ENCODE measurements around the gene RNF187. TPM values are rescaled to one million over a fixed set of nuclear protein-coding genes. Genes with fewer than 3 reads are reported as not detected.

RNF187 gene
- total RNA-seq, 4 donors from 2014 or later: 12.9 to 33.7 (median 24.7) TPM

DNA sequence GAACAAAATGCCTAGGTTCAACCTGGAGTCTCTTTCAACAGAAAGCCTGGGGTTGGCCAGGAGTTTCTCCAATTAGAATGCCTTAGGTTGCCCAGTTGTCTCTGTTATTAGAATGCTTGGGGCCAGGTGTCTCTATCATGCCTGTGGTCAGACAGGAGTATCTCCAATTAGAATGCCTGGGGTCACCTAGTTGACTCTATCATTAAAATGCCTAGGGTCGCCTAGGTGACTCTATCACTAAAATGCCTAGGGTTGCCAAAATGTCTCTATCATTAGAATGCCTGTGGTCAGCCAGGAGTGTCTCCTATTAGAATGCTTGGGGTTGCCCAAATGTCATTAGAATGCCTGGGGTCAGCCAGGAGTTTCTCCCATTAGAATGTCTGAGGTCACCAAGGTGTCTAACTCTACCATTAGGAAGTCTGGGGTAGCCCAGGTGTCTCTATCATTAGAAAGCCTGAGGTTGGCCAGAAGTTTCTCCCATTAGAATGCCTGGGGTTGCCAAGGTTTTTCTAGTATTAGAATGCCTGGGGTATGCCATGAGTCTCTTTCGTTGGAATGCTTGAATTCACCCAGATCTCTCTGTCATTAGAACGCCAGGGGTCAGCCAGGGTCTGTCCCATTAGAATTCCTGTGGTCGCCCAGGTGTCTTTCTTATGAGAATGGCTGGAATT is 57.9 kb downstream of the RNF187 start:
- TF ChIP-seq, protein P1, sequence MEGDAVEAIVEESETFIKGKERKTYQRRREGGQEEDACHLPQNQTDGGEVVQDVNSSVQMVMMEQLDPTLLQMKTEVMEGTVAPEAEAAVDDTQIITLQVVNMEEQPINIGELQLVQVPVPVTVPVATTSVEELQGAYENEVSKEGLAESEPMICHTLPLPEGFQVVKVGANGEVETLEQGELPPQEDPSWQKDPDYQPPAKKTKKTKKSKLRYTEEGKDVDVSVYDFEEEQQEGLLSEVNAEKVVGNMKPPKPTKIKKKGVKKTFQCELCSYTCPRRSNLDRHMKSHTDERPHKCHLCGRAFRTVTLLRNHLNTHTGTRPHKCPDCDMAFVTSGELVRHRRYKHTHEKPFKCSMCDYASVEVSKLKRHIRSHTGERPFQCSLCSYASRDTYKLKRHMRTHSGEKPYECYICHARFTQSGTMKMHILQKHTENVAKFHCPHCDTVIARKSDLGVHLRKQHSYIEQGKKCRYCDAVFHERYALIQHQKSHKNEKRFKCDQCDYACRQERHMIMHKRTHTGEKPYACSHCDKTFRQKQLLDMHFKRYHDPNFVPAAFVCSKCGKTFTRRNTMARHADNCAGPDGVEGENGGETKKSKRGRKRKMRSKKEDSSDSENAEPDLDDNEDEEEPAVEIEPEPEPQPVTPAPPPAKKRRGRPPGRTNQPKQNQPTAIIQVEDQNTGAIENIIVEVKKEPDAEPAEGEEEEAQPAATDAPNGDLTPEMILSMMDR (IDR thresholded peaks at IDR 0.05; ENCODE audit: low read depth): no peak

Small RNA genes lying within 50 kb of the gene (small RNA-seq; reads per million reads assigned to genes)
- gene MIR4666A: not detected

Other genes with a start within 250 kb of the RNF187 start
- 10 to 100 TPM in 3 of 4 donors, 1 to 10 TPM in 1; 8.6 to 16.2 (median 13.0) TPM for gene TRIM11, start 80.5 kb upstream of the RNF187 start, total RNA-seq
- not detected for gene TRIM17, start 70.5 kb upstream of the RNF187 start, total RNA-seq
- gene RHOU, start 248.1 kb downstream of the RNF187 start, total RNA-seq: 10 to 100 TPM; 15.0 to 27.0 (median 20.3) TPM